Measurements from ENCODE around the gene RRAS.
A peak's percentile ranks its signal among the peaks of the same experiment; 100 is the strongest.

RRAS gene

DNA sequence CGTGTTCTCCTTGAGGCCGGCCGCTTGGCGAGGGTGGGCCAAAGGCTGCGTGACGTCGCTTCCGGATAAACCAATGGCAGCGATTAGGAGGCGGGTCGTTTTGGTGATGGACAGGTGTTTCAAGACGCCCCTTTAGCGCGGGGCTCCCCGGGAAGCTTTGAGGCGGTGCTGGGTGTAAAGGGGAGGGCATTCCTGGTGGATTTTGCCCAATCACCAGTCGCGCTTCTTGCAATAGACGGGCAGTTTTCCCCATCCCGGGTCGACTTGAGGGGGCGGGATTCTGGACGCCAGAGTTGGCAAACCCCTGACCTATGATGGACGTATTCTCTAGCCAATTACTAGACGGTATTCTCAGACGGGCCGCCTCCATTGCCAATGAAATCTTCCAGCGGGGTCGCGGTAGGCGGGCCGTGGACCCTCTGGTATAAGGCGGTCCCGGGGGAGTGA lies 36.9 kb upstream of the RRAS start:
- peak; percentile 100 for DNase-seq

DNA sequence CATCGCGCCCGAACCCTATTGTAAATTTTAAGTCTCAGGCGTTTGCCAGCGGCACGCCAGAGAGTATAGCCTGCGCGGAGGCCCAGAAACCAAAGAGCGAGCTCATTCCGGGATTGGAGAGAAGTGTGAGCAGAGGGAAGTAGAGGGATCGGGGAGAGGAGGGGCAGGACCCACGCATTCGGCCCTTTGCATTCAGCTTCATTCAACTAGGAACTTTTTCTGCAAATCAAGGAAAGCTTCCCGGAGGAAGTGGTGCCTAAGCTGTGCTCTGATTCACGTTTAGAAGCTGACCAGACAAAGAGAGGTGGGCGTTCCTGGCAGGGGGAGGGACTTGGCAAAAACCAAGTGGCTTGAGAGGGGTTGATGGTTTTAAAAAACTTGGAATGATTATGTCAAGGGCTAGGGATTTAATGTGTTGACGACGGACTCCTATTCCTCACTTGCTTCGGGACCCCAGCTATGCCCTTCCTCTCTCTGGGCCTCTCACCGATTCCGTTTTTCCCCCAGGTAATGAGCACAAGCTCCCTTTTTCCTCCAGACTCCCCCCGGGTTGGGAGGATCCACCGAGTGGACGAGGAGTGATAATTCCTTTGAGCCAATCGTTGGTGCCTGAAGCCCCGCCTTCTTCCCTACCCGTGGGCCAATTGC lies 36.3 kb upstream of the RRAS start:
- no peak for DNase-seq

DNA sequence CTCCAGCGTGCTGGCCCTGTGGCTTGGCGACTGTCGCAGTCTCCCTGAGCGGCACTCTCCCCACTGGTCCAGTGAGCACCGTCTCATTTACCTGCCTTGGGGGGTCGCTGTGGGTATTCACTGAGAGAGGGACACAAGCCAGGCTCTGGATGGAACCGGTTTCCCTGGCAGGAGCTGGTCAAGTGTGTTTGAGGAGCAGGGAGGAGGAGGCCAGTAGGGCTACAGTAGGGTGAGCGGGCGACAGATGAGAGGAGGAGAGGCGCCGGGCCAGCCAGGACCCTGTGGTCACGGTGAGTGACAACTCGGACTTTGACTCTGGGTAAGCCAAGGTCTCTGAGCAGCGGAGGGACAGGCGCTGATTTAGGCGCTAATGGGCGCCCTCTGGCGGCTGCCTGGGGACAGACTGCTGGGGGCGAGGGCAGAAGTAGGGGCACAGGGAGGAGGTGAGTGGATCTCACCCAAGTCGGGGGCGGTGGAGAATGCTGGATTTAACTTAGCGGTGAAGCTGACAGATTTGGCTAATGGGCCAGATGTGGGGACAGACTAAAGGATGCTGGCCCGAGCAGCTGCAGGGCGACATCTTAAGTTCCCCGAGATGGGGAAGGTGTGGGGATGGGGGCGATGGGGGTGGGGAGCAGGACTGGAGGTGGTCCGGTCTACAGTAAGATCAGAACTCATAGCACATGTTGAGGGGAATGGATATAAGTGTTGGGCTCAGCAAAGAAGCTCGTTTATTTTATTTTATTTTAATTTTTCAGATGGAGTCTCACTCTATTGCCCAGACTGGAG lies 32.4 kb upstream of the RRAS start:
- DNase-seq = peak; percentile 81

DNA sequence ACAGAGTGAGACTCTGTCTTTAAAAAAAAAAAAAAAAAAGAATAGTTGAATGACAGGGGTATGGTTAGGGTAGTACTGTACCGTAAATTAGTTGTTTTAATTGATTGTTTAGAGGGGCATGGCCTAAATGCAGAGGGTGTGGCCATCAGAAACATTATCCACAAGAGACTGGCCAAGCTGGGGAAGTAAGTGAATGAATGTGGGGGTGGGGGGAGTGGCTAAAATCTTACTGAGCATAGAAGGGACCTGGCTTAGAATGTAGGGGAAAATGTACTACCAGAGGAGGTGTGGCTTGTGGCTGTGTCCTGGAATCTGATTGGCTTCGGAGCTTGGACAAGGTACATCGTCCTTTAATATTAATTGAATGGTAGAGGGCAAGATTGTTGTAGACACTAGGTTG lies 29.6 kb upstream of the RRAS start:
- no peak for DNase-seq

DNA sequence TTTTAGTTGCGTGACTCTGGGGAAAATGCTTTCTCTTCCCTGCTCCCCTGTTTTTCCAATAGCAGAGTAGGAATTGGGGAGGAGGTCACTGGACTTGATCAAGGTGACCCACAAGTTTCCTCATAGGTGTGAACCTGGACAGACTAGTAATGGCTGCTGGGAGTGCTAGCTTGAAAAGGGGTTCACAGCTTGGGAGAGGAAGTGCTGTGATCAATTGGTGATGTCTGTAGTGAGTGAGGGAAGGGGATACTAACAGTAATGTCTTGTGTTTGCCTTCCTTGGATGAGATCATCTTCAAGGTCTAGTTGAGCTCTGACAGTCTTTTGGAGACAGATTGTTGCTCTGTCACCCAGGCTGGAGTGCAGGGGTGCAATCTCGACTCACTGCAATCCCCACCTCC lies 27.5 kb upstream of the RRAS start:
- no peak for DNase-seq

DNA sequence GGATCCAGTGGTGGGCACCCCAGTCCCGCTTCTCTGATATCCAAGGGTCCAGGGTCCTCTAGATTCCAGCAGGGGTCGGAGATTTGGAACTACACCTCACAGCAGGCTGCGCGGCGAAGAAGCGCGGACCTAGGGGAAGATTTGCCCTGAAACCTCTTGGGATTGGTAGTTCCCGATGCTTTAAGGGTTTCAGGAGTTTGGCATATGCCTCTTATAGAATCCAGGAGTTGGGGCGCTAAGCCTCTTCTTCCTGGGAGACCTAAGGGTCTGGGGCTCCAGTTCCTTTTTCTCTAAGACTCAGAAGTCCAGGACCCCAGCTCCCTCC lies 26.1 kb upstream of the RRAS start:
- DNase-seq = no peak

DNA sequence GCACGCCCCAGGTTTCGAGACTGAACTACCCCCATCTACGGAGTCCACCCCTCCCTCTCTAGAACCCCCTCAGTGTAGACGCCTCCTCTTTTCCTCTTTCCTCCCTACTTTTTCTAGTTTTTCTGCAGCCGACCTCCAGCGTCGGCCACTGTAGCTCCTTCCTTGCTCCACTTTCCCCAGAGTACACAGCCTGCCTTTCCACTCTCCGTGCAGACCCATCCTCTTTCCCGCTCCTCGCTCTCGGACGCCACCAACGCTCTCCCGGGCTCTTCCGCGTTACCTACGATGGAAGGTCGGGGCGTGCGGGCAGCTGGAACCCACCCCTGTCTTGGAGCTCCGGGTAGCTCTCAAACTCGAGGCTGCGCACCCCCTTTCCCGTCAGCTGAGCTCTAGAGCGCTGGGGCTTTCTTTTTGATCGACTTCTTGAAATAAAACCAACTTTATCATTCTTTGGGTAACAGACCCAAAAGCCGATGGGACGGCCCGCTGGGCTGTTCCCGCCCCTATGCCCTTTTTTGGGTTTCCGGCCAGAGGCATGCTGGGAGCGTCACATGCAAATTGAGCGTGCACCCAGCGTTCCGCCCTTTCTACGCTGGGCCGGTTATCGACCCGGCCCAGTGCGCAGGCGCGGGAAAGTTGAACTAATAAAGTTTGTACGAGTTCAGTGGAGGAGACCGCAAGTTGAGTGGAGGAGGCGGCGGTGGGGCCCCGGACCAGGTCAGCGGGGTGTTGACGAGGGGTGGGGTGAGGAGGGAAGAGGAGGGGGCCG lies 25.6 kb upstream of the RRAS start, which contains the start of the genes BCL2L12 and IRF3:
Gene BCL2L12 (plus strand): TSS at position 583 of the 769 bp plus-strand sequence. CDS start 760 bp downstream, outside the sequence.
Gene IRF3 (minus strand): TSS at position 507 of the 769 bp plus-strand sequence. CDS start 1,019 bp downstream, outside the sequence.
- DNase-seq = peak; percentile 99

DNA sequence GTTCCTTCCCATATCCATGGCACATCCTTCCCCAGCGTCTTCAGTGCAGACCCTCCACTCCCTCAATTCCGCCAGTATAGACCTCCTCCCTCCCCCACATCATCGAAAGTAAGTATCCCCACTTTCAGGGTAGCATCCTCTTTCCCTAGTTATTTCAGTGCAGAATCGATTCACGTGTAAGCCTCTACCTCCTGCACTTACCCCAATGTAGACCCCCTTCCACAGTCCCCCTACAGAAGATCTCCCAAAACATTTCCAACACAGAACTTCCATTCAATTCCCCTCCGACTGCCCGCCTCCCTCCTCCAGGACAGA lies 25.1 kb upstream of the RRAS start:
- no peak for DNase-seq

DNA sequence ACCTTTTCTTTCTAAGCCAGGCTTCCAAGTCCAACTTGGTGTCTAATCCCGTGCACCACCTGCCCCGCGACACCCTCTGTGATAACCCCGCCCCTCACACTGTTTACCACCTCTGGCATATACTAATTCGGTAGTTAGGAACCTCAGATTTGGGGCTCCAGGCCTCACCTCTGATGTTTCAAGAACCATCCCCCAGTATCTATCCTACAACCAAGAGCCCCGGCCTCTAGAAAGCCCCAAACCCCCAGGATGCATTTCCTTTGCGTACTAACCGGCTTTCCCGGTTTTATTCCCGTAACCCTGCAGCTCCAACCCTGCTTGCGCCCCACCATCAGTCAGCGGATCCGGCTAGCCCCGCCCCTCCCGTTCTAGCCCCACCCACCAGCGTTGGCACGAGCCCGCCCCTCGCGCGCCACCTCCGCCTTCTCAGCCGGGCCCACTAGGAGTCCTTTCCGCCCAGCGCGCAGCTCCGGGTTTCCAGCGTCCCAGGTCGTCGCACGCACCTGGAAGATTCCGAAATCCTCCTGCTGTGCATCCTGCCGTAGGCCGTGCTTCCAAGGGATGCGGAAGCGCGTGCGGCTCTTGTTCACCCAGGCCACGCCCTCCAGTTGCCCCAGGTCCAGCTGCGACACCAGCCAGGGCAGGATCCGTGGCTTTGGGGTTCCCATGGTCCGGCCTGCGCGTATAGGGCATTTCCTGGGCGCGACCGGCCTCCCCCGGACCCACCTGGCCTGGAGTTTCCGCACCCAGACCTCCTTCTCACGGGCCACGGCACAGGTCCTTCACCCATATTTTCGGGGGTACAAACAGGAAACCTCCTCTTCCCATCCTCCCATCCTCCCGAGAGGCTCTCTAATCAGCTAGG lies 24.5 kb upstream of the RRAS start:
- DNase-seq = peak; percentile 91

DNA sequence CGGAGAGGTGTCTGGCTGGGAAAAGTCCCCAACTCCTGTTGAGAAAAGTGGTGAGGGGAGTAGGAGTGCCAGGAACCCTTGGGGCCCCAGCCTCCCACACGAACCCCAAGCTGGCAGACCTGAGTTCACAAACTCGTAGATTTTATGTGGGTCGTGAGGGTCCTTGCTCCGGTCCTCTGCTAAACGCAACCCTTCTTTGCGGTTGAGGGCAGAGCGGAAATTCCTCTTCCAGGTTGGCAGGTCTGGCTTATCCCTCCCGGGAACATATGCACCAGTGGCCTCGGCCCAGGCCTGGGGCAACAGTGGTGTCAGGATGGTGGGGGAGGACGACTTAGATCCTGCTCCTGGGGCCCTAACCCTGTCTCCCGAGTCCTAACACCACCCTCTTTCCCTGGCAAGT lies 23.3 kb upstream of the RRAS start:
- DNase-seq = no peak

DNA sequence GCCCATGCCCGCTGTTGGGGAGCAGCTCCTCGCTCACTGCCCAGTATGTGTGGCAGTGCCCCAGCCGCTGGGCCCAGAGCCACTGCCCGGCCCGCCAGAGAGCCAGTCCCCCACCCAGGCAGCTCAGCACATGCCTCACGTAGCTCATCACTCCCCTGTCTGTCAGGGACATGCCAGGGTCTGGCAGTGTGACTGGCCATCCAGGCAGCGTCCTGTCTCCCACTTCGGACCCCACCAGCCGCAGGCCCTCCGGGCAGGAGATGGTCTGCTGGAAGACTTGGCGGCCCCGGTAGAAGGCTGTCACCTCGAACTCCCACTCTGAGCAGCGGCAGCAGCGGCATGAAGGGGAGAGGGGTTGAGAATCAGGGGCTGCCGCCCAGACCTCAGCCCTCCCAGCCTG lies 22.1 kb upstream of the RRAS start:
- no peak for DNase-seq

DNA sequence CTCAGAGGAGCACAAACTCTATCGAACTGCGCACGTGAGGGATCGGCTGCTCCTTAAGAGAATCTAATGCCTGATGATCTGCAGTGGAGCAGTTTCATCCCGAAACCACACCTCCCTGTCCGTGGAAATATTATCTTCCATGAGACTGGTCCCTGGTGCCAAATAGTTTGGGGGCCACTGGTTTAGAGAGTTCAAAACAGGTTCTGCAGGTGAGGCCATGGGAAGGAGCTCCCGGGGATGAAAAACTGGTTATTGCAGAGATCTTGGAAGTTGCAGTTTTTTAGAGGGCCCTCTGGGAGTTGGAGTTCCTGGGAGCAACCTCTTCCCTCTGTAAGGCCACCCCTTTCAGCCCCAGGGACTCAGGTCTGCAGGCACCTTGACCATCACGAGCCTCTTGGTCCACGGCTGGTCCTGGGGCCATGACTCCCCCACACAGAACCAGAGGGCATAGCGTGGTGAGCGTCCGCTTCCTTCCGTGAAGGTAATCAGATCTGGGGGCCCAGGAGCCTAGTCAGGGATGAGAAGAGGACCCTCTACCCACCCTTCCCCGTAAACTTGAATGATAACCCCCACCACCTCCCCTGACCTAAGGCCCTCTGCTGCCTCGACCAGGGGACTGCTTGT lies 20.5 kb upstream of the RRAS start:
- no peak for DNase-seq

DNA sequence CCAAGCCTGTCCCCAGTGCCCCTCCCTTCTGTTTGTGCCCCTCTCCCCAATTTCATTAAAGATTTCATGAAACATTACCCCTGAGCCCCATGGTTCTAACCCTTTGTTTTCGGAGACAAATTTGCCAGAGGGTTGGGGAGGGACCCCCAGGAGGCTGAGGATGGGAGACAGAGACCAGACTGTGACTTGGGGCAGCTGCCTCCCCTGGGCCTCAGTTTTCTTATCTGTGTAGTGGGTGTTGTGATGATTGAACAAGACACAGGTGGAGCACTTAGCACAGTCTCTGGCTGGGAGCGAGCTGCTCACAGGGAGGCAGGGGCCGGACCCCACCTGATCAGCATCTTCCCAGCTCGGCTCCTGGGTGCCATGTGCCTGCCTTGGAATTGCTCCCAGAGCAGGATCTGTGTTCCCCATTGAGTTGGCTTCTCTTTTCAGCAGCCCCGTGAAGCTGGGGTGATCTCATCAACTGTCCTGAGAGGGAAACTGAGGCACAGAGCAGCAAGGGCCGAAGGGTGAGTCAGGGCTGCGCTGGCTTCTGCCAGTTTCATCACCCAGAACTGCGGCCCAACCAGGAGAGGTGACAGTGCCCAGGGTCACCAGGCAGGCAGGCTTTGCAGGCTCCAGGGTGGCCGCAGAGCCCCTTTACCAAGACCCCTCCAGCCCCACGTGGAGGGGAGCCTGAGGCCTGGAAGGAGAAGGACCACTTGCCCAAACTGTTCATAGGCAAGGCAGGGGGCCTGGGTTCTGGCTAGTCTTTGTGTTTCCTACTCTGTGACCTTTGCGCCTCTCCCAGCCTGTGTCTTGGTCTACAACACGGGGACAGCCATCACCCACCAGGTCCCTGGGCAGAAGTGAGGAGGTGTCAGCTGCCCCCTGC lies 18.9 kb upstream of the RRAS start:
- no peak for DNase-seq

DNA sequence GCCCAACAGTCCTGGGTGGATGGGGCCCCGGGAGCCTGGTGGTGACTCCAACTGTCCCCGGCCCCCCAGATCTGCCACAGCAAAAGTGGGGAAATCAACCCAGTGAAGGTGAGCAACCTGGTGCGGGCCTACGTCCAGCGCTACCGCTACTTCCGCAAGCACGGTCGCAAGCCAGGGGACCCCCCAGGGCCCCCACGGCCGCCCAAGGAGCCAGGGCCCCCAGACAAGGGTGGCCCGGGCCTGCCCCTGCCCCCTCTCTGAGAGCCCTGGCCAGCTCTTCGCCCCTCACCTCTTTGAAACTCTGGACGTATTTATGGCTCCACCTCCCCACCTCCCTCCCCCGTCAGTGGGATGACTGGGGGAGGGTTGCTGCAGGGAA lies 18.2 kb upstream of the RRAS start:
- DNase-seq = no peak

DNA sequence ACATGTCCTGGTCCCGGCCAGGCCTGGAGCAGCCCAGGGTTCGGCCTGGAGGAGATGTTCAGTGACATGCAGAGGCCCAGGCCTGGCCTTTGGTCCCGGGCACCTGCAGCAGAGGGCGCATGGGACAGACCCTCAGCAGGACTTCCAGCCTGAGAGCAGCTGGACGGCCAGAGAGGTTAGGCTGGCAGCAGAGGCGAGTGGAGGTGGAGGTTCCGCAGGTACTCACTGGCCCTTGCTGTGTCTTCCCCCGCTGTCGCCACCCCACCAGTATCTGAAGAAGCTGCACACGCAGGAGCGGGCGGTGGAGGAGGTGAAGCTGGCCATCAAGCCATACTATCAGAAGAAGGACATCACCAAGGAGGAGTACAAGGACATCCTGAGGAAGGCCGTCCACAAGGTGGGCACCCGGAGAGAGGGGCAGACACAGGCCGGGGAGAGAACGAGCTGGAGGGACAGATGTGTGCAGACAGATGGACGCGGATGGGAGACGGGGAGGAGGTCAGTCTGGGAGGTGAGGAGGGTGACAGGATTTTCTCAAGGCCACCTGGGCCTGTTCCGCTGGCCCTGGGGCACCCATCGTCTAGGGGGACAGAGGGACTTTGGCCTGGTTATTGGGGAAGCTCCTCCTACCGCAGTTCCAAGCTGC lies 17.7 kb upstream of the RRAS start:
- DNase-seq = no peak

DNA sequence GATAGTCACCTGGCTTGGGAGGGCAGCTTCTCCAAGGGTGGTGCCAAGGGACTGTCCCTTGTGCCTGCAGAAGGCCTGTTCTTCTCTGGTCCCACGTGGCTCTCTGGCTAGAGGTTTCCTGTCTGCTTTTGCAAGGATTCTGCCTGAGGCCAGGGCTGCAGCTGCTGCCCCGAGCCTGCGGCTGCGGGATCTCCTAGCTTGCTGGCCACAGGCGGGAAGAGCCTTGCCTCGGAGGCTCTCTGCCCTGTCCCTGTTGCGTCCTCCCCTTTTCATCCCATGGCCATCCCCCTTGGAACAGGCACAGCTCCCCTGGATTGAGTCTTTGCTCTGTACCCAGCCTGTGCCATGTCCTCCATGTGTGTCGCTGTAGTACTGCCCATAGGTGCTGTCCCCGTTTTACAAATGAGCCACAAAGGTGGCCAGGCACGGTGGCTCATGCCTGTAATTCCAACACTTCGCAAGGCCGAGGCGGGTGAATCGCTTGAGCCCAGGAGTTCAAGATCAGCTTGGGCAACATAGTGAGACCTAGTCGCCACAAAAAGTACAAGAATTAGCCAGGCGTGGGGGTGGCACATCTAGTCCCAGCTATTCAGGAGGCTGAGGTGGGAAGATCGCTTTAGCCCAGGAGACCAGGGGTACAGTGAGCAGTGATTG lies 16.6 kb upstream of the RRAS start:
- no peak for DNase-seq

DNA sequence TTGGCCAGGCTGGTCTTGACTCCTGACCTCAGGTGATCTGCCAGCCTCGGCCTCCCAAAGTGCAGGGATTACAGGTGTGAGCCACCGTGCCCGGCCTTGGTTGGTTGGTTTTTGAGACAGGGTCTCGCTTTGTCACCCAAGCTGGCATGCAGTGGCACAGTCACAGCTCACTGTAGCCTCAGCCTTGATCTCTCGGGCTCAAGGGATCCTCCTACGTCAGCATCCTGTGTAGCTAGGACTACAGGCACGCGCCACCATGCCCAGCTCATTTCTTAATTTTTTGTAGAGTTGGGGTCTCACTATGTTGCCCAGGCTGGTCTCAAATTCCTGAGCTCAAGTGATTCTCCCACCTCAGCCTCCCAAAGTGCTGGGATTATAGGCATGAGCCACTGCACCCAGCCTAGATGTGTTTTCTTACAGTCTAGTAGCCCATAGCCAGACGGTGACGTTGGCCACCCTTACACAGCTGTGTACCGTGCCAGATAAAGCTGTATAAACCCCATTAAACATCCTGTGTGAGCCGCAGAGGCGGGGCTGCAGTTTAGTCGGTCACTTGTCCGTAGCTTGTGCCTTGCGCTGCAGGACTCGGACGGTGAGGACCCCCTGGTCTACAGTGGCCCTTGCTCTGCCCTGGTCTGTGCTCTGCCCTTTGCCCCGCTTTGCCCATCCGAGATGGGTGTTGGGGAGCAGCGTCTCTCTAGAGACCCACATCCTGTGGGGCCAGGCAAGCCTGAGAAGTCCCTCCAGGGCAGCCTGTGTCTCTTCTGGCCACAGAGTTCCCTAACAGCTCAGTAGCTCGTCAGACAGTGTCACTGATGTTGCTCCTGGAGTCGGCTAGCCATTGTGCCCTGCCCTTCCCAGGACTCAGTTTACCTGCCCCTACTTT lies 15.9 kb upstream of the RRAS start:
- no peak for DNase-seq

DNA sequence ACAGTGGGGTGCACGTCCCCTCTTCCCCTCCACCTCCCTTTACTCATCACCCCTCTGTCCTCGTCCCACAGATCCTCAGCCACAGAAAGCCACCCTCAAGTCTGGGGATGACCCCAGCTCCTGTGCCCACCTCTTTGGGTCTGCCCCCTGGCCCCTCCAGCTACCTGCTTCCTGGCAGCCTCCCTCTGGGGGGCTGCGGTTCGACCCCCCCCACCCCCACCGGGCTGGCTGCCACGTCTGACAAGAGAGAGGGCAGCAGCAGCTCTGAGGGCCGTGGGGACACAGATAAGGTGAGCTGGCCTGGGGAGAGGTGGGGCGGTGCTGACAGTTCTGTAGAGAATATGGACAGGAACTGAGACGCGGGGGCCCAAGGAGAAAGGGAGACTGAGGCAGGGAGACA lies 14.6 kb upstream of the RRAS start:
- DNase-seq = no peak

DNA sequence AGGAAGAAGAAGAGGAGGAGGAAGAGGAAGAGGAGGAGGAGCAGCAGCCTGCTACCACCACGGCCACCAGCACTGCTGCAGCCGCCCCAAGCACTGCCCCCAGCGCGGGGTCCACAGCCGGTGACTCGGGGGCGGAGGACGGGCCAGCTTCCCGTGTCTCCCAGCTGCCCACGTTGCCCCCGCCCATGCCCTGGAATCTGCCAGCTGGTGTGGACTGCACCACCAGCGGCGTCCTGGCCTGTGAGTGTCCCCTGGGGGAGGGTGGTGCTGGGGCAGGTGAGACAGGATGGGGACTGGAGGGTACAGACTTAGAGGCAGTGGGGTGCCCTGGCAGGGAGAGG lies 13.5 kb upstream of the RRAS start:
- no peak for DNase-seq
